ENCODE results near the gene CHAF1A.
A peak's percentile ranks its signal among the peaks of the same experiment; 100 is the strongest.

CHAF1A gene

GRCh38 chr19:4471403-4472173, 69.1 kb downstream of the CHAF1A start (continued):
- TF ChIP-seq ZNF692 (tag by site-specific recombination; IDR thresholded peaks at IDR 0.05) (peak; percentile 85), ZBTB49 (tag by site-specific recombination; IDR thresholded peaks at IDR 0.05; ENCODE audit: low read depth) (no peak), ZNF558 (tag by site-specific recombination; IDR thresholded peaks at IDR 0.05) (no peak), ZNF561 (tag by site-specific recombination; IDR thresholded peaks at IDR 0.05; ENCODE audit: borderline replicate concordance) (0 out of 2 replicates have a peak, but pooled peaks have one; percentile 38), GLI2 (tag by site-specific recombination; IDR thresholded peaks at IDR 0.05; ENCODE audit: borderline replicate concordance, low read depth) (no peak), ZNF302 (tag by site-specific recombination; IDR thresholded peaks at IDR 0.05; ENCODE audit: low read depth) (no peak), SP3 (tag by site-specific recombination; IDR thresholded peaks at IDR 0.05) (peak; percentile 100), ZNF211 (tag by site-specific recombination; IDR thresholded peaks at IDR 0.05; ENCODE audit: low read depth) (no peak), ZNF335 (tag by site-specific recombination; conservative IDR thresholded peaks at IDR 0.05) (peak; percentile 92), ZFP37 (tag by site-specific recombination; IDR thresholded peaks at IDR 0.05) (no peak), PRDM2 (tag by site-specific recombination; IDR thresholded peaks at IDR 0.05; ENCODE audit: borderline replicate concordance) (no peak), BCL11A (tag by site-specific recombination; IDR thresholded peaks at IDR 0.05; ENCODE audit: low read depth) (no peak), ZNF138 (tag by site-specific recombination; IDR thresholded peaks at IDR 0.05; ENCODE audit: borderline replicate concordance) (no peak), ZNF521 (tag by site-specific recombination; IDR thresholded peaks at IDR 0.05) (no peak), KLF10 (tag by site-specific recombination; IDR thresholded peaks at IDR 0.05) (peak; percentile 35; the same call in 1 of the 2 replicates), OVOL3 (tag by site-specific recombination; IDR thresholded peaks at IDR 0.05) (peak; percentile 99), IKZF3 (tag by site-specific recombination; IDR thresholded peaks at IDR 0.05) (no peak), ZNF266 (tag by site-specific recombination; IDR thresholded peaks at IDR 0.05; ENCODE audit: low read depth) (no peak), ZNF341 (tag by site-specific recombination; IDR thresholded peaks at IDR 0.05; ENCODE audit: low read depth) (peak; percentile 42; the same call in 1 of the 2 replicates), PRDM10 (tag by site-specific recombination; IDR thresholded peaks at IDR 0.05) (peak; percentile 64)
- TF ChIP-seq, protein P1, sequence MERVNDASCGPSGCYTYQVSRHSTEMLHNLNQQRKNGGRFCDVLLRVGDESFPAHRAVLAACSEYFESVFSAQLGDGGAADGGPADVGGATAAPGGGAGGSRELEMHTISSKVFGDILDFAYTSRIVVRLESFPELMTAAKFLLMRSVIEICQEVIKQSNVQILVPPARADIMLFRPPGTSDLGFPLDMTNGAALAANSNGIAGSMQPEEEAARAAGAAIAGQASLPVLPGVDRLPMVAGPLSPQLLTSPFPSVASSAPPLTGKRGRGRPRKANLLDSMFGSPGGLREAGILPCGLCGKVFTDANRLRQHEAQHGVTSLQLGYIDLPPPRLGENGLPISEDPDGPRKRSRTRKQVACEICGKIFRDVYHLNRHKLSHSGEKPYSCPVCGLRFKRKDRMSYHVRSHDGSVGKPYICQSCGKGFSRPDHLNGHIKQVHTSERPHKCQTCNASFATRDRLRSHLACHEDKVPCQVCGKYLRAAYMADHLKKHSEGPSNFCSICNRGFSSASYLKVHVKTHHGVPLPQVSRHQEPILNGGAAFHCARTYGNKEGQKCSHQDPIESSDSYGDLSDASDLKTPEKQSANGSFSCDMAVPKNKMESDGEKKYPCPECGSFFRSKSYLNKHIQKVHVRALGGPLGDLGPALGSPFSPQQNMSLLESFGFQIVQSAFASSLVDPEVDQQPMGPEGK (tag by site-specific recombination; IDR thresholded peaks at IDR 0.05): peak; percentile 30

Data from HEK293 (cell line).